ENCODE results near the gene TMEM201.
A peak's percentile ranks its signal among the peaks of the same experiment; 100 is the strongest.

The TMEM201 gene

DNA sequence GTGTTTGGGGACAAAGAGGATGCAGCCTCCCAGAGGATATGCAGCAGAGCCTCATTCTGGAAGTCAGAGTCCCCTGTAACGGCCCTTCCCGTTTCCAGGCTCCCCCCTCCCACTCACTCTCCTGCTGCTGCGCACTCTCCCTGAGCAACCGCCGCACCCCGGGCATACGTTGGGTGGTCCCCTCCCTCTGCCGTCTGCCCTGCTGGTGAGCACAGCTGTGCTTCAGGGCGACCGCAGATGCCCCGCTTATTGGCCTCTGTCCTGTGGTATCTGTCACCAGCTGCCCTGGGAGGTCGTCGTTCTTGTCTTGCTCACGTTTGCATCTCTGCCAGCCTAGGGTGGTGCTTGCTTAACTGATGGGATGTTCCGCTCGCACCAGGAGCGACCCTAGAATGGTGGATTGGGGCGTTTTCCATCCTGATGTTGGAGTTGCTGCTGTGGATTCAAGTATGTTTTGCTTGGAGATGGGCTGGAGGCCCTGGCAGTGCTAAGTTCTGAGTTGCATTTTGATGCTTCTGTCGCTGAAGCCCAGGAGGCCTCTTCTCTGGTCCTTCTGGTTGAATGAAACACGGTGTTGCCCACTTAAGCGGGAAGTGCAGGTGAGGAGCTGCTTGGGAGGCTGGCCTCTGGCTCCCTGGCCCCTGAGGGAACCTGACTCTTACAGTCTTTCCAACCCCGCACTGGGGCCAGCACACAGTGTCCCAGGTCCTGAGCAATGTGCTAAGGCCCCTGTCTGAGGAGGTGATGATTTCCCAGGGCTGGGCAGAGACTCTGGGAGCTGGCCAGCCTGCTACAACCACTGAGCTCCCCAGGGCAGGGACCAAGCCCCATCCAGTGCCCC lies 3.2 kb downstream of the TMEM201 start:
- no peak for DNase-seq (ENCODE audit: low read depth)
- no peak overlapping the region for H3K4me3 ChIP-seq (replicated peaks; ENCODE audit: low read depth, low read length)
- TF ChIP-seq, protein P1, sequence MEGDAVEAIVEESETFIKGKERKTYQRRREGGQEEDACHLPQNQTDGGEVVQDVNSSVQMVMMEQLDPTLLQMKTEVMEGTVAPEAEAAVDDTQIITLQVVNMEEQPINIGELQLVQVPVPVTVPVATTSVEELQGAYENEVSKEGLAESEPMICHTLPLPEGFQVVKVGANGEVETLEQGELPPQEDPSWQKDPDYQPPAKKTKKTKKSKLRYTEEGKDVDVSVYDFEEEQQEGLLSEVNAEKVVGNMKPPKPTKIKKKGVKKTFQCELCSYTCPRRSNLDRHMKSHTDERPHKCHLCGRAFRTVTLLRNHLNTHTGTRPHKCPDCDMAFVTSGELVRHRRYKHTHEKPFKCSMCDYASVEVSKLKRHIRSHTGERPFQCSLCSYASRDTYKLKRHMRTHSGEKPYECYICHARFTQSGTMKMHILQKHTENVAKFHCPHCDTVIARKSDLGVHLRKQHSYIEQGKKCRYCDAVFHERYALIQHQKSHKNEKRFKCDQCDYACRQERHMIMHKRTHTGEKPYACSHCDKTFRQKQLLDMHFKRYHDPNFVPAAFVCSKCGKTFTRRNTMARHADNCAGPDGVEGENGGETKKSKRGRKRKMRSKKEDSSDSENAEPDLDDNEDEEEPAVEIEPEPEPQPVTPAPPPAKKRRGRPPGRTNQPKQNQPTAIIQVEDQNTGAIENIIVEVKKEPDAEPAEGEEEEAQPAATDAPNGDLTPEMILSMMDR (IDR thresholded peaks at IDR 0.05; ENCODE audit: low read length, missing control alignments), result no peak

DNA sequence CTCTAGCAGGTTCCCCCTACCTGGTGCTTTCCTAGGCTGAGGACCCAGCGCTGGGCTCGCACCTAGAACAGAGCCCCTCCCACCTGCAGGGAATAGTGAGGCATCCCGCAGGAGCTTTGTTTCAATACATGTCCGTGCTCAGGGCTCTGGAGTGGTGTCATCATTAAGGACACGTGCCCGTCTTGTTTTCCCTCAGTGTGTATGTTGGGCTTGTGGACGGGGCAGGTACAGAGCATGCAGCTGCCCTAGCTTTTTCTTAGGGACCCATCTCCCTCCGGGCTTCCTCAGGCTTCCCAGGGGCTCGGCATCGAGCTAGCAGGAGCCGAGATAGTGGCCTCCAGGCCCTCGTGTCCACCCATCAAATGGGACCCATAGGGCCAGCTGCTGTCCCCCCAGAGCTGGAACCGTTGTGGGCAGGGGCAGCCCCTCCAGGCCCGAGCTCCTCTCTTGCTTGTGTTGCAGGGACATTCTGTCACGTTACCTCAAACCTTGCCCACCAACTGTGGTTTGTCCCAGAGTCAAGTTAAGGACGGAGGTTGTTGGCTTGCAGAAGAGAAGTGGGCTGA lies 3.9 kb downstream of the TMEM201 start:
- no peak for DNase-seq (ENCODE audit: low read depth)
- TF ChIP-seq, protein P1 (IDR thresholded peaks at IDR 0.05; ENCODE audit: low read length, missing control alignments), result no peak
- no peak overlapping the region for H3K4me3 ChIP-seq (replicated peaks; ENCODE audit: low read depth, low read length)

DNA sequence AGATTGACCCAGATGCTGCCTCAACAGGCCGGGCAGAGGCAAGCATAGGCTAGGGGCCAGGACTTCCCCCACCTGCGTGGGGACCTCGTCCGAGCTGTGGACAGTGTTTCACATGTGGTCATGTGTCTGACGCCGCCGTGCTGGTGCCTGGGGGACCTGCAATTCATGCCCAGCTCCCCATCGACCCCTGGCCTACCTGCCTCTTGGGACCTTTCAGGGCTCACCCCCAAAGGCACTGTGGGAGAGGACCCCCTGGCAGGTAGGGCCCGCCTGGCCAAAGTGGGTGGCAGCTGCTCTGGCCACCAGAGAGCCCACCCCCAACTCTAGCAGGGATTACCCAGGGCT lies 4.4 kb downstream of the TMEM201 start:
- TF ChIP-seq, protein P1 (IDR thresholded peaks at IDR 0.05; ENCODE audit: low read length, missing control alignments), result no peak
- DNase-seq (ENCODE audit: low read depth), result no peak
- H3K4me3 ChIP-seq (replicated peaks; ENCODE audit: low read depth, low read length), result no peak overlapping the region

DNA sequence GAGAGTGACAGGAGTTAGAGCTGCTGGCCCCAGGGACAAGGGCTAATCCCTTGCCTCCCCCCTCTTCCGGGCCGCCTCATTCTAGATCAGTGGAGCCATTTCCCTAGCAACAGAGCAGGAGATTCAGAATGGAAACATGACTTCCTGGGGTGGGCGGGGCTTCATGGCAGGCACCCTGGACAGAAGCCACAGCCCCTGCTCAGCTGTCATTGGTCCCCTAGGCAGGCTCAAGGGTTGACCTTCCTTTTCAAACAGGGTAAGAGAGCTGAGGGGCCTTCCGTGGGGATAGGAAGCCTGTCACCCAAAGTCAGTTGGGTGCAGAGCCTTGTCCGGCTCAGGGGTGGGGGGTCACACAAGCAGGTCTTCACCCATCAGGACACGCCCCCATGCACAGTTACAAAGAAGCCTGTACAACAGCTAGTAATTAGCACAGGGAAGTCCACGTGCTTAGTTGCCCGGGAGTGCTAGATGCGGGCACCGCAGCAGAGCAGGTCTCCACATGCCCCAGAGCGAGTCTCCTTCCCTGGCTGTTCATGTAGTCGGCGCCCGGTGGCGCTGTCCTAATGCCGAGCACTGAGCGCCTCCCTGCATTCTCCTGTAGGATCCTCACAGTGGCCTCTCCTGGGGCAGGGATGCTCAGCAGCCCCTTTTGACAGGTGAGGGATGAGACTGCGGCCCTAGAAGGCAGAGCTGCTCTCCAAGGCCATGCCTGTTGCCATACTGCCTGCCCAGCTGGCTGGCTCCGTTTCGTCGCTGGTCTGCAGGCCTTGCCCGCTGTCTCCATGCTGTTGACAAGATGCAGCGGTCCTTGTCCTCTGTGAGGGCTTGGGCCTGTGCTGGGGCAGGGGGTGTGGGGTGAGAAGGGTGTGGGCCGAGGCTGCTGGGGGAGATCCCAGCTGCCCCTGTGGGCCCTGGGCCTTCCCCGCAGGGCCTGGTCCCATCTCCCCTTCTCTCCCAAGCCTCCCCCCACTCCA lies 5.1 kb downstream of the TMEM201 start:
- TF ChIP-seq, protein P1 (IDR thresholded peaks at IDR 0.05; ENCODE audit: low read length, missing control alignments), result no peak

DNA sequence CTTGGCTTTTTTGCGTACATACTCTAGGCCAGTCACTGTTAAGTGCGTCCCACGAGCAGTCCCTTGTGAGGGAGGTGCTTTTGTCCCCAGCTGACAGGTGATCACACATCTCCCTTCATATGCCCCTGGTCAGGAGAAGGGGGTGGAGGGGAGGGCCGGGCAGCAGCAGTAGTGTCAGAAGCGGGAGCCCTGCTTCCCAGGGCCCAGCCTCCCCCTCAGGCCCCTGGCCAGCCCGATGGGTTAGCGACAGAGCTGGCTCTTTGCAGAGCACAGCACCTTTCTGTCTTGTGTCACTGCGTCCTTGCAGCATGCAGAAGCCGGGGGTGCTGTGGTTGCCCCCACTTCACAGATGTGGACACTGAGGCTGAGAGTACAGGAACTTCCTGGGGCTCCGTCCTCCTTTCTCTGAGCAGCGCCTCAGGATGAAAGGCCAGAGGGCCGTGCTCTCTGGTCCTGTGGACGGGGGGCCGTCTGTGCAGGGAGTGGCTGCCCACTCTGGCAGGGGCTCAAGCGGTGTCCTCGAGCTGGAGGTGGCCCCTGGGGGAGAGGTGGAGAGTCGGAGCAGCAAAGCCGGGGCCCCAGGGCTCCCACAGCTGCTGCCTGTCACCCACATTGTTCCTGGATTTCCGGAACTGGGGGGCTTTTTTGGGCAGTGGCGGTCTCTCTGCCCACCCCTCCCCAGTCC lies 5.9 kb downstream of the TMEM201 start:
- no peak for DNase-seq (ENCODE audit: low read depth)
- H3K4me3 ChIP-seq (replicated peaks; ENCODE audit: low read depth, low read length), result no peak overlapping the region
- TF ChIP-seq, protein P1 (IDR thresholded peaks at IDR 0.05; ENCODE audit: low read length, missing control alignments), result no peak

More for the DNA sequence above, 5.1 kb downstream of the TMEM201 start:
- peak; percentile 74 for DNase-seq (ENCODE audit: low read depth)
- no peak overlapping the region for H3K4me3 ChIP-seq (replicated peaks; ENCODE audit: low read depth, low read length)

DNA sequence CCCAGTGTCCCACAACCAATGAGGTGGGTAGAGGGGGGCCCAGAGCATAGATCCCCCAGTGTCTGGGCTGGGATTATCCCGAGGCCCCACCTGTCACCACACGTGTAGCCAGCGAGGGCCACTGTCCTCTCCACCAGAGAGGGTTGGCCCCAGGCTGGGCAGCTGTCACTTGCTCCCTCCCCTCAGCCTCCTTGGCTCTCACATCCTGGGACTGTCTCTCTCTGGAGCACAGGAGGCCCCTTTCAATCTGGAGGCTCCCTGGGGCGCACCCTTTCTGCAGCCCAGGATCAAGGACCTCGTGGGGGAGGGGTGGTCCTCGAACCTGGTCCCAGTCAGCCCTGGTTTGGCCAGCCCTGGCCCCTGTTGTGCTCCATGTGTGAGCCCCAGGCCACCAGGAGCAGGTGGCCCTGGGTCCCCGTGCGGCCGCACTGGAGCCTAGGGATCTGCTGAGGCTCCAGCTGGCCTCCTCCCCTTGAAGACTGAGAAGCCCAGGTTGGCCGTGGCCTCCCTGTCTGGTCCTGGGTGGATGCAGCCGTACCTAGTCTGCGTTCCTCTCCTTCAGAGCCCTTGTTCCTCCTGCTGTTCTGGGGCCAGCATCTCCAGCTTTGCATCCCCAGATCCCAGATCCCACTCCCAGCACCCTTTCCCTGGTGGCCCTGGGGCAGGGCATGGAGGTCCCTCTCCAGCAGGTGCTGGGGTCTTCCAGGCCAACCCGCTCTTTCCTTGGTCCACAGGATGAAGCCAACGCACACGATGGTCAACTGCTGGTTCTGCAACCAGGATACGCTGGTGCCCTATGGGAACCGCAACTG lies 6.7 kb downstream of the TMEM201 start:
- H3K4me3 ChIP-seq (replicated peaks; ENCODE audit: low read depth, low read length), result no peak overlapping the region
- TF ChIP-seq, protein P1 (IDR thresholded peaks at IDR 0.05; ENCODE audit: low read length, missing control alignments), result no peak
- DNase-seq (ENCODE audit: low read depth), result no peak
